Rectal smooth muscle tissue (tissue), 1 donor: ENCODE results near the gene TNNI2.

Experiments
- H3K27ac ChIP-seq: one replicate; pipeline ENCODE4 v1.7.0; 2013; ENCODE audit warnings: low read depth, low read length, inconsistent platforms
- H3K27me3 ChIP-seq: one replicate; pipeline ENCODE4 v1.7.0; 2013; ENCODE audit warnings: low read length; ENCODE audit not compliant: control insufficient read depth, insufficient read depth
- H3K36me3 ChIP-seq: one replicate; pipeline ENCODE4 v1.7.0; 2013; ENCODE audit warnings: low read length; ENCODE audit not compliant: control insufficient read depth, insufficient read depth
- H3K4me1 ChIP-seq: one replicate; pipeline ENCODE4 v1.7.0; 2013; ENCODE audit warnings: low read length; ENCODE audit not compliant: control insufficient read depth, insufficient read depth
- H3K4me3 ChIP-seq: one replicate; pipeline ENCODE4 v1.7.0; 2013; ENCODE audit warnings: low read length
- H3K9ac ChIP-seq: one replicate; pipeline ENCODE4 v1.7.0; 2013; ENCODE audit warnings: low read length

TNNI2 gene

DNA sequence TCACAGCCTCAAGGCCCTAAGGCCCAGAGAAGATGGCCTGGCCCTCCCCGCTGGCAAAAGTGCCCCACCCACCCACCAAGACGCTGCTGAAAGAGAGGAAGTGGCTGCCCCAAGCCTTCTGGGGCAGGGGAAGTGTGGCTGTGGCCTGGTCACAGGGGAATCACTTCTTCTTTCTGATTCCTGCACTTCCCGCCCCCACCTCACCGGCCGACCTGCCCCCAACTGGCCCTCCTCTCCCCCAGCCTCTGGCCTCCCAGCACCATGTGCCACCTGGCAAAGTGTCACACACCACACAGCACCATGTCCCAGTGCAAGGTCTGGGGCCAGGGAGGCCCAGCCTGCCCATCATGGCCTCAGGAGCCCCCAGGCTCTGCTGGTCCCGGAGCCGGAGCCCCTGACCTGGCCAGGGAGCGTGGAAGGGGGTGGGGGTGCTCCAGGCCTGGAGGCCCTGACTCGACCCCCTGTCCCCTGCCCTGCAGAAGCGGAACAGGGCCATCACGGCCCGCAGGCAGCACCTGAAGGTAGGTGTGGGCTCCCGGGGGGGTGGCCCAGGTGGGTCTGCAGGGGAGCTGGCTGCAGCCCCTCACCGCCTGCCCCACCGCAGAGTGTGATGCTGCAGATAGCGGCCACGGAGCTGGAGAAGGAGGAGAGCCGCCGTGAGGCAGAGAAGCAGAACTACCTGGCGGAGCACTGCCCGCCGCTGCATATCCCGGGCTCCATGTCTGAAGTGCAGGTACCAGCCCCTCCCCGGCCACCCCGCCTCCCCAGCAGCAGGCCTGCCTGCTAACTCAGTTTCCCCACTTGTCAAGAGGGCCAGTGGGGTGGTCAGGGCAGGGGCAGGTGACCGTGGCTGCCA lies 1.4 kb downstream of the TNNI2 start:
- no peak overlapping the region for H3K4me3 ChIP-seq
- H3K9ac ChIP-seq, result no peak overlapping the region
- H3K27ac ChIP-seq, result no peak overlapping the region
- no peaks in the 10 kb centered on the region for H3K27me3 ChIP-seq
- H3K36me3 ChIP-seq, result no peaks in the 10 kb centered on the region
- peaks cover 2% of the 10 kb centered on the region for H3K4me1 ChIP-seq

- Histone ChIP-seq H3K4me3 (no peak overlapping the region), H3K27ac (no peak overlapping the region)
These were observed 2.1 kb downstream of the TNNI2 start for GRCh38 chr11:1840780-1841480.

DNA sequence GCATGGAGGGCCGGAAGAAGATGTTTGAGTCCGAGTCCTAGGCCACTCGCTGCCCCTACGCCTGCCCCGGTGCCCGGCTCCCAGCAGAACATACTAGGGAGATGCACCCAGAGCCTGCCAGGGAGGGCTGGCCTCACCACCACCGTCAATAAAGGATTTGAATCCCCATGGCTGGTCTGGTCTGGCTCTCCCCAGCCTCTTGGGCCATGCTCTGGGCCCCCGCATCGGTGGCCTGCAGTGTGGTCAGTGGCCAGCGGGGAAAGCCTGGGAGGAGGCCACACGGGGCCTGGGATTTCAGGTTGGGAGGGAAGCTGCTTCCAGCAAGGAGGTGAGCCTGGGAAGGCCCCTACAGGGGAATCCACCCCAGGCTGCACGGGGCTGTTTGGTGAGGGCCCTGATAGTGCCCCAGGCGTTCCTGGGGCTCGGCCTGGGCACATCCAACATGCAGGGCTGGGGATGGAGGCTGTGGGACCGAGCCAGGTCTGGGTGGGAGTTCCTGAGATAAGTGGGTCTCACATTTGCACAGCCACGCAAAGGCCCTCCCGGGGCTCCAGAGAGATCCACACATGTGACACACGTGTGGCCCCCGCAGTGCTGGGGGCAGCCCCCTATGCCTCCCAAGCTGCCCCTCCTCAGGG lies 2.8 kb downstream of the TNNI2 start:
- H3K9ac ChIP-seq, result no peak overlapping the region
- H3K36me3 ChIP-seq, result no peaks in the 10 kb centered on the region
- H3K27me3 ChIP-seq, result no peaks in the 10 kb centered on the region
- no peak overlapping the region for H3K27ac ChIP-seq
- no peak overlapping the region for H3K4me3 ChIP-seq
- peaks cover 2% of the 10 kb centered on the region for H3K4me1 ChIP-seq

More at GRCh38 chr11:1840780-1841480, 2.1 kb downstream of the TNNI2 start:
- no peaks in the 10 kb centered on the region for H3K36me3 ChIP-seq
- H3K9ac ChIP-seq, result no peak overlapping the region
- peaks cover 2% of the 10 kb centered on the region for H3K4me1 ChIP-seq
- no peaks in the 10 kb centered on the region for H3K27me3 ChIP-seq

DNA sequence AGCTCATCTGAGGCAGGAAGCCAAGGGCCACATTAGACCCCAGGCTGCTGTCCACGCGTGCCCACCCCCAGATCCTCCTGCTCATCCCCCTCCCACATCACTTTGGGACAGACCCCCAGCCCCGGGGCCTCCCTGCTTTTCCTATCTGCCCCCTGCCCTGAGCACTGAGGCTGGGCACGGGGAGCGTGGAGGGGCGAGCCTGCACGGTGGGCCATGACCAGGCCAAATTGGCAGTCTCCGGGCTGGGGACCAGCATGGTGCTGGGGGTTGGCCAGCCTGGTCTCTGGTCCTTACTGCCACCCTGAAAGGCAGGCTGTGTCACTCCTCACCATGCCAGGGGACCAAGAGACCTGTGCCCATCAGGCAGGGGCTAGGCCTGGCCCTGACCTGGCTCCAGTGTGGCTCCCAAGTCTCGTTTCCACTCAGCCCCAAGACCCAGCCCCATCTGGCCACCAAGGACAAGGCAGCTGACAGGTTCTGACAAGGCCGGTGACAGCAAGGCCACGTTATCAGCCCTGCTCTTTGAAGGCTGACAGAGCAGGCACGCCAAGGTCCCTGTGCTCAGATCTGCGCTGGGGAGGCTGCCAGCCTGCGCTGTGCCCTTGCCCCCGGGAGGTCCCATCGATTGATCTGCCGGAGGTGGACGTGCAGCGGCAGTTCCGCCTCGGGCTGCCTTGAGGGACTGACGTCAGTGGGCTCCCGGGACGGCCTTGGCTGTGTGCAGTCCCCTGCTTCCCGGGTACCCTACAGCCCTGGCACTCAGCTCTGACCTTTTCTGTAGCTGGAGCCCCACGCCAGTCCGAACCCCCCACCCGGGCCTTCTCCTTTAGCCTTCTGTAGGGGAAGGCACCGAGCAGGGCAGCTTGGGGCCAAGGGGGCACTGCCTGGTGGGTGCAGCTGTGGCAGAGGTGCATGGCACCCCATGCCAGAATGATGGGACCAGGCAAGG lies 3.6 kb downstream of the TNNI2 start:
- Histone ChIP-seq H3K27ac (no peak overlapping the region), H3K4me3 (no peak overlapping the region), H3K4me1 (peaks cover 2% of the 10 kb centered on the region), H3K9ac (no peak overlapping the region), H3K27me3 (no peaks in the 10 kb centered on the region), H3K36me3 (no peaks in the 10 kb centered on the region)

DNA sequence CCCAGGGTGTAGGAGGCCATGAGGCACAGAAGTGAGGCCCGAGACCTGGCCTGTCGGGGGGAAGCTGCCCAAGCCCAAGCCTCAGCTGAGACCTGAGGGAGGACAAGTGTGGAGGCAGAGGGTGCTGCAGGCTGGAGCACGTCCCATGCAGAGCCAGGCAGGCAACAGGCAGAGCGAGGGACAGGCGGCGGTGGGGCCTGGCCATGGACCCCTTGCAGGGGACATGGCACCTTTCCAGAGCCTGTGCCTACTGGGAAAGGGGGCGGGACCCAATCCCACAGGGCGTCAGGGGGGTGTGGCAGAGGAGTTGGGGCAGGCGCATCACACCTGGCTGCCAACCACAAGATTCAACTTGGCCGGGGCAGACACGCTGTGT lies 4.3 kb downstream of the TNNI2 start:
- H3K4me1 ChIP-seq, result no peaks in the 10 kb centered on the region
- no peaks in the 10 kb centered on the region for H3K36me3 ChIP-seq
- H3K4me3 ChIP-seq, result no peak overlapping the region
- H3K27ac ChIP-seq, result no peak overlapping the region
- no peak overlapping the region for H3K9ac ChIP-seq
- no peaks in the 10 kb centered on the region for H3K27me3 ChIP-seq

- Histone ChIP-seq H3K27me3 (no peaks in the 10 kb centered on the region), H3K4me3 (no peak overlapping the region), H3K9ac (no peak overlapping the region), H3K27ac (no peak overlapping the region), H3K4me1 (no peaks in the 10 kb centered on the region), H3K36me3 (no peaks in the 10 kb centered on the region)
These were observed 5.0 kb downstream of the TNNI2 start for GRCh38 chr11:1843796-1844195.

- Histone ChIP-seq H3K27ac (no peak overlapping the region), H3K27me3 (no peaks in the 10 kb centered on the region), H3K9ac (no peak overlapping the region), H3K4me1 (no peaks in the 10 kb centered on the region), H3K36me3 (no peaks in the 10 kb centered on the region), H3K4me3 (peak overlapping the region; percentile 2)
These were observed 5.7 kb downstream of the TNNI2 start for GRCh38 chr11:1844221-1845094.

GRCh38 chr11:1845095-1845429 lies 6.3 kb downstream of the TNNI2 start:
- Histone ChIP-seq H3K9ac (no peak overlapping the region), H3K27ac (no peak overlapping the region), H3K27me3 (no peaks in the 10 kb centered on the region), H3K4me1 (no peaks in the 10 kb centered on the region), H3K4me3 (no peak overlapping the region), H3K36me3 (no peaks in the 10 kb centered on the region)

- Histone ChIP-seq H3K27ac (no peak overlapping the region), H3K4me1 (no peaks in the 10 kb centered on the region), H3K9ac (no peak overlapping the region), H3K27me3 (no peaks in the 10 kb centered on the region), H3K36me3 (no peaks in the 10 kb centered on the region), H3K4me3 (no peak overlapping the region)
These were observed 7.0 kb downstream of the TNNI2 start for GRCh38 chr11:1845561-1846452.

GRCh38 chr11:1846453-1846932 lies 7.7 kb downstream of the TNNI2 start:
- Histone ChIP-seq H3K4me1 (no peaks in the 10 kb centered on the region), H3K27ac (no peak overlapping the region), H3K36me3 (no peaks in the 10 kb centered on the region), H3K27me3 (no peaks in the 10 kb centered on the region), H3K9ac (no peak overlapping the region), H3K4me3 (no peak overlapping the region)
